ENCODE measurements around the gene SLC34A3. TPM values are rescaled to one million over a fixed set of nuclear protein-coding genes. Genes with fewer than 3 reads are reported as not detected.

Gene SLC34A3
- polyA plus RNA-seq, 4 donors, result 0.37 to 13.7 (median 5.2) TPM

DNA sequence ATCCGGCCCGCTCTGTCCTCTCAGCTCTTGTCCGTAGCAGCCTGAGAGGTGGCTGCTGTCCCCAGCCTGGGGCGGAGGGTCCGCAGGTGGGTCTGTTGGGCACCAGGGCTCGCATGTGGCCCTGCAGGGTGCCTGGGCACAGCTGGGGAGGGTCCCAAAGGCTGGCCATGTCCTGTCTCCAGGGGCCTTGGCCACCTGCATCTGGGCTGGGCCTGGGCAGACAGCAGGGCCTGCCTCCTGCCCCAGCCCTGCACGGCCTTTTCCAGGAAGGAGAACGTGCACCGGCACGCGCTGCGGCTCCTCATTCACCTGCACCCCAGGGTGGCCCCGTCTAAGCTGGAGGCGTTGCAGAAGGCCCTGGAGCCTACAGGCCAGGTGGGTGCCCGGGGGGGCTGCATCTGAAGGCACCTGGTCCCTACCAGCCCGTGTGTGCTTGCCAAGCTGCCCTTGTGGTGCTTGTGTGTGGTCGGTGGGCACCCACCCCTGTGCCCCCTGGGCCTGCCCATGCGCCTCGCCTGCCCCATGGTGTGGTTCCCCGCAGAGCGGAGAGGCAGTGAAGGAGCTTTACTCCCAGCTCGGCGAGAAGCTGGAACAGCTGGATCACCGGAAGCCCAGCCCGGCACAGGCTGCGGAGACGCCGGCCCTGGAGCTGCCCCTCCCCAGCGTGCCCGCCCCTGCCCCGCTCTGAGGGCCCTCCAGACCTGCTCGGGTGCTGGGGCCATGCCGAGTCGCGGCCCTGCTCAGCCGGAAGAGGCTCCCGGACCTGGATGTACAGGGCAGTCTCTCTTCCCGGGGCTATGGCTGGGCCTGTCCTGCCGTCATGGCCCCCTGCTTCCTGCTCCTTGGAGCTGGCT lies 41.8 kb downstream of the SLC34A3 start:
- DNase-seq (ENCODE audit: low read depth in 4 of 4, low spot score in 3 of 4), result no peak

DNA sequence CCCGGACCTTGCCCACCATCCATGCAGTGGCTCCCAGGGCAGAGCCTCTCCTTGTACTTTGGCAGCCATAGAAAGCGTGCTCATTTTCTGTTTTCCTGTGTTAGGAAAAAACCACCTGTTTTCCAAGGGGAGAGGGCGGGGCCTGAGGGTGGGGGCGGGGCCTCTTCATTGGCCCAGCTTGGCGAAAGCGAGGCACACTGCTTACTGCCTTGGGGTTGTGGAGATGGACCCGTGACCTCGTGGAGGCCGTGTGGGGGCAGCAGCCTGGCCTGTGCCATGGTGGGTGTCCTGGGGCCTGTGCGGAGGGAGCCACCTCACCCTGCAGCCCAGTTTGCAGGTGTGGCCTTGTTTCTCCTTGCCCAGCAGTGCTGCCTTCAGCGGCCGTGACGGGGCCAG lies 42.4 kb downstream of the SLC34A3 start:
- no peak for DNase-seq (ENCODE audit: low read depth in 4 of 4, low spot score in 3 of 4)

DNA sequence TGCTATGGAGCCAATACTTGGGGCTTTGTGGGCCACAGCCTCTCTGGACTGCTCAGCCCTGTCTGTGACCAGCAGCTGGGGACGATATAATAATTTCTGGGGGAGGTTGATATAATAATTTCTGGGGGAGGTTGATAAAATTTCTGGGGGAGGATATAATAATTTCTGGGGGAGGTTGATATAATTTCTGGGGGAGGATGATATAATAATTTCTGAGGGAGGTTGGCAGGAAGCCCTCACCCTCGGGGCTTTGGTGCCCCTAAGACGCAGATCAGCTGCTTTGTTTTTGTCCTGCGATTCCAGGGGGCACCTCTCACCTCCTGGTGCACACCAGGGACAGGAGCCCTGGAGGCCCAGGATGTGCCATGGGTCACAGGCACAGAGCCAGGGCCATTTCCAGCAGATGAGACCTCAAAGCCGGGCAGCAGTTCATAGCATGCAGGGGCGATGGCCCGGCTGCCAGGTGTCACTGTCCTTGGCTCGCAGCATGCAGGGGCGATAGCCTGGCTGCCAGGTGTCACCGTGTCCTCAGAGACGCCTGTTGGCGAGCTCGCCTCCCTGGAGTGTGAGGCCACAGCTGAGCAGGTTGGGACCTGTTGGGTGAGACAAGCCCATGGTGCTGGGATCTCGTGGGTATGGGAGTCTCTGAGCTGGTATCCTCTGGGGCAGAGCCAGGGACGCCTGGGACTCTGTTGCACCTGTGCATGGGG lies 43.1 kb downstream of the SLC34A3 start:
- no peak for DNase-seq (ENCODE audit: low read depth in 4 of 4, low spot score in 3 of 4)

DNA sequence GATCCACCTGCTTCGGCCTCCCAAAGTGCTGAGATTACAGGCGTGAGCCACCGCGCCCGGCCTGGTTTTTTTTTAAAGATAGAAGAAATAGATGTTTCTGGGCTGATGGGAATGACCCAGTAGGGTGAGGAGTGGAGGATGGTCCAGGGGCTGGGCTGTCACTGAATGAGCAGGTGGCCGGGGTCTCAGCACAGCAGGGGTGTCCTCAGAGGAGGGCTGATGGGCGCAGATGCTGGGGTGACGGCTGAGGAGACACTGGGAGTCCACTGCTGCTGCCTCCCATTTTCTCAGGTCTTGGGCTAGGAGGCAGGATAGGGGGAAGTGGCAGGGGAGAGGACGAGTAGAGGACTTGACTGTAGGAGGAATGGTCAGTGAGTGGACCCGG lies 44.5 kb downstream of the SLC34A3 start:
- DNase-seq (ENCODE audit: low read depth in 4 of 4, low spot score in 3 of 4), result no peak

DNA sequence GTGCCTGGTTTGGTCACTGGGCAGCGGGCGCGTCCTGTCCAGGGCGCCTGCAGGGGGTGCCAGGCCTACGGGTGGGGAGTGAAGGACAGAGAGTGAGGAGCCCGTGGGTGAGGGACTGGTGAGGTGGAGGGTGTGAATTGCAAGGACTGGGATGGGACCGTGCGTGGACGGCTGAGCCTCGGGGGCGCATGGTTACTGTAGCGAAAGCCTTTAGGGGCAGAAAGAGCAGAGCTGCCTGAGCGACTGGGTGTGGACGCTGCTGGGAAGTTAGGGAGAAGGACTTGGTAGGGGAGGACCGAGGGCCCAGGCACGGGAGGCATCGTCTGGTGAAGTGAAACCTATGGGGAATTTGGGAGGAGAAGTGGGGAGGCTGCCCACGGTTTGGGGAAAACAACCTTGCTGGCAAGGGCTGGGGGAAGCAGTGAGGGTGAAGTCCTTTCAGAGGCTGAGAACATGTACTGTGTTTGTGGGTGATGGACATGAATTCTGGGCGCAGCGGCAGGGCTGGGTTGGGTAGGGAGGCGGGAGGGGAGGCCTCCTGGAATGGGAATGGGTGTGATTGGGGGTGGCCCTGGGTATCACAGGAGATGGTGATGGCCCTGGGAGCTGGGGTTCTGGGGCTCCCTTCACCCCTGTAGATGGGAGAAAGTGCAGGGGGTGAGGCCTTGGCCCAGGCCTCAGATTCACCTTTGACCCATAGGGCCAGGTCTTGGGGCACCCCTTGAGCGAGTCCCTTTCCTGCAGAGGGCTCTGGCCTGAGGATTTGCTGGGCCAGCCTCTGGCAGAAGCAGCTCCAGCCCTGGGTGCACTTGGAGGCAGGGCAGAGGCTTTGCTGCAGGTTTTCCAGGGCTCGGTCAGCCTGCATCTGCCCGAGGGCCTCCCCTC lies 45.1 kb downstream of the SLC34A3 start:
- no peak for DNase-seq (ENCODE audit: low read depth in 4 of 4, low spot score in 3 of 4)

DNA sequence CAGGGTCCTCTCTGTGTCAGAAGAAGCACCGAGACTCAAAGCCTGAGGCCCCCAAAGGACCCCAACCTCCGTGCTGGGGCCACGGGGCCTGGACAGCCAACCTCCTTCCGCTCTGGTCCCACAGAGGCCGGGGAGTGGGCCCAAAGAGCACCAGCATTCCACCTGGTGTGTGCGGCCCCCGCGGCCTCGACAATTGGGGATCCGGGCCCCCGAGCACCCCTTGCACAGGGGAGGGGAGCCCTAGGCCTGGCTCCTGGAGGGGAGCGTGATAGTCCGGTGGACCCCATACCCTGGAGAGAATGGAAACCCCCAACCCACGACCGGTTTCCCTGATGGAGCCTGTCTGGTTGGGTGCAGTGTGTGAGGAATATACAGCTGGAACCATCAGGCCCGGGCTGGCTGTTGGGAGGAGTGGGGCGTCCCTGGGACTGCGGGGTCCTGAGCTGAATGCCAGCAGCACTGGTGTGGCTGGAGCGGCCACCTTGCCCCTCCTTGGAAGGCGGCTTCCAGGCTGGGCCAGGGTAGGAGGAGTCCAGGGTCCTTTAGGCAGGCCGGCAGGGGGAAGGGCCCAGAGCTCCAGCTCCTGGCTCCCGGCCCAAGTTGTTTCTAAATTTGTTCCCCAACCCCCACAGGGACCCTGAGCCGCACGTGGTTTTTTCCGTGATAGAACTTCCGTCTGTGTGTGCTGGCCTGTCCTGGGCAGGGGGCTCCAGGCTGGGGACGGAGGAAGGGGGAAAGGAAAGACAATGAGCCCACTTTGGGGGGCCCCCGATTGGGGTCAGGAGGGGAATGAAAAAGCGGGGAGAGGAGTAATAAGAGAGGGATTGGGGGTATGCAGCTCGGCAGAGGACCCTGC lies 46.0 kb downstream of the SLC34A3 start:
- no peak for DNase-seq (ENCODE audit: low read depth in 4 of 4, low spot score in 3 of 4)

DNA sequence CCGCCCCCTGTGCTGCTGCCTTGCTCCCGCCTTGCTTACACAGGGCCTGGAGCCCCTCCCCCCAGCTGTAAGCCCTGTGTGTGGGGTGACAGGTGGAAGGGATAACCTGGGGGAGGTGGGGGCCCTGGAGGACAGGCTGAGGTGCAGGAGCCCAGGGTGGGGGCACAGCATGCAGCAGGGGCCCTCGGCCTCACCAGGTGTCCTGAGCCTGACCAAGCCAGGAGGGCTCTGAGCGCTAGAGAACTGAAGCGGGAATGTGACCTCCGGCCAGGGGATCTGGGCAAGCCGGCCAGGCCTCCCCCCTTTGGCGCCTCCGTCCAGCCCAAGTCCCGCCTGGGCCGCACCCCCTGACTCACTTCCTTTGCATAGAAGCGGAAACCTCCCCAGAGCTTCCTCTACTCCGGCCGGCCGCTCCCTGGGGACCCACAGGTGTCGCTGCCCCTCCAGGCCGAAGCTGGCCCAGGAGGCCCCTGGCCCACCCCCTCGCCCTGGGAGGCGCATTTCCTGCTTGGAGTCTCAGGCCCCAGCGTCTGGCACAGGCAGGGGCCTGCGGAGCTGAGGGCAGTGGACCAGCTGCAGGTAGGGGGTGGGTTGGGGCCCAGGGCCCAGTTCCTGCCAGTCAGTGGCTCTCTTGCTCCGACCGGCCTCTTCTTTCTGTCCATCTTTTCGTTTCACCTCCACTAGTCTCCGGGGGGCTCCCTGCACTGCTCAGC lies 46.8 kb downstream of the SLC34A3 start, which contains the start of gene TOR4A:
Gene TOR4A (plus strand): TSS at position 398 of the 713 bp plus-strand sequence. CDS start 964 bp downstream, outside the sequence.
- no peak for DNase-seq (ENCODE audit: low read depth in 4 of 4, low spot score in 3 of 4)

DNA sequence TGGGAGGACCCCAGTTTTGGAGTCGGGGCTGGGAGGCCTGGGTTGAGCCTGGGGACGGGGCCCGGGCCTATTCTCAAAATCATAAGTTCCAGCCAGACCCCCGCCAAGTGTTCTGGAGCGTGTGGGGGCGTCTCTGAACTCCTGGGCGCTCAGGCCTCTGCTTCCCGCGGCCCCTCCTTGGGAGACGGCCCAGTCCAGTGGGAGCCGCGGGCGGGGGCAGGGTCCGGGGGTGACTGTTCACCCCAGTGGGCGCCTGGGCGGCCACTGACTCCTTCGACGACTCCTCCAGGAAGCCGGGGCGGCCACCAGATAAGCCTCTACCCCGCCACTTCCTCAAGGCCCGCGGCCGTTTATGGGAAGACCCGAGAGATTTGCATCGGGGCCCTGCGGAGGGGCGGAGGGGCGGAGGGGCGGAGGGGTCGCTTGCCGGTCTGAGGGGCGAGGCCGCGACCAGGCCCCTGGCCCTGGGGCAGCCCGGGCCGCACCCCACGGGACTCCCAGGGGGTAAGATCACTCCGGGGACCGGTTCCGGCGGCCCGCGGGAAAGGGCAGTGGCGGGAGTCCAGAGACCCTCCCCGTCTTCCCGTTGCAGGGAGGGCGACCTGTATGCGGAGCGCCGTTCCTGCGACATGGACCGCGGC lies 47.5 kb downstream of the SLC34A3 start:
- no peak for DNase-seq (ENCODE audit: low read depth in 4 of 4, low spot score in 3 of 4)

DNA sequence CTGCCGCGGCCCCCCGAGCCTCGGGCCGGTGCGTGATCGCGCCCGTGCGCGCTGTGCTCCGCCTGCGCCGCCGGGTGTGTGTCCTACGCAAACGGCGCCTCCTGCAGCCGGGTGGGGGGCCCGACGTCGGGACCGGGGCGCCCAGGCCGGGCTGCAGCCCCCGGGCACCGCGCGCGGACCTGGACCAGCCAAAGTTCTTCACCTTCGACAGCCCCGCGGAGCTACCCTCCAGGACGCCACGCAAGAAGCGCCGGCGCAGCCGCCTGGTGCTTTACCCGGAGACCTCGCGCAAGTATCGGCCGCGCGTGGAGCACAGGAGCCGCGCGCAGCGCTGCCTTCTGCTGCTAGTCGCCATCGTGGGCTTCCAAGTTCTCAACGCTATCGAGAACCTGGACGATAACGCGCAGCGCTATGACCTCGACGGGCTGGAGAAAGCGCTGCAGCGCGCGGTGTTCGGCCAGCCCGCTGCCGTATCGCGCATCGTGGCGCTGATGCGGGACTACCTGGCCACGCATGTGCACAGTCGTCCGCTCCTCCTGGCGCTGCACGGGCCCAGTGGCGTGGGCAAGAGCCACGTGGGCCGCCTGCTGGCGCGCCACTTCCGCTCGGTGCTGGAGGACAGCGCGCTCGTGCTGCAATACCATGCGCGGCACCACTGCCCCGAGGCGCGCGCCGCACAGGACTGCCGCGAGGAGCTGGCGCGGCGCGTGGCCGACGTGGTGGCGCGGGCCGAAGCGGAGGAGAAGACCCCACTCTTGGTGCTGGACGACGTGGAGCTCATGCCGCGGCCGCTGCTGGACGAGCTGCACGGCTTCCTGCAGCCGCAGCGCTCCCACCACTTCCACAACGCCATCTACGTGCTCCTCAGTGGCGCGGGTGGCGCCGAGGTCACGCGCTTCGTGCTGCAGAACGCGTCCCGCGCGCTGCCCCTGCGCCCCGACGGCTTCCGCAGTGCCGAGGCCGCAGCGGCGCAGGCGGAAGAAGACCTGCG lies 48.3 kb downstream of the SLC34A3 start:
- no peak for DNase-seq (ENCODE audit: low read depth in 4 of 4, low spot score in 3 of 4)

DNA sequence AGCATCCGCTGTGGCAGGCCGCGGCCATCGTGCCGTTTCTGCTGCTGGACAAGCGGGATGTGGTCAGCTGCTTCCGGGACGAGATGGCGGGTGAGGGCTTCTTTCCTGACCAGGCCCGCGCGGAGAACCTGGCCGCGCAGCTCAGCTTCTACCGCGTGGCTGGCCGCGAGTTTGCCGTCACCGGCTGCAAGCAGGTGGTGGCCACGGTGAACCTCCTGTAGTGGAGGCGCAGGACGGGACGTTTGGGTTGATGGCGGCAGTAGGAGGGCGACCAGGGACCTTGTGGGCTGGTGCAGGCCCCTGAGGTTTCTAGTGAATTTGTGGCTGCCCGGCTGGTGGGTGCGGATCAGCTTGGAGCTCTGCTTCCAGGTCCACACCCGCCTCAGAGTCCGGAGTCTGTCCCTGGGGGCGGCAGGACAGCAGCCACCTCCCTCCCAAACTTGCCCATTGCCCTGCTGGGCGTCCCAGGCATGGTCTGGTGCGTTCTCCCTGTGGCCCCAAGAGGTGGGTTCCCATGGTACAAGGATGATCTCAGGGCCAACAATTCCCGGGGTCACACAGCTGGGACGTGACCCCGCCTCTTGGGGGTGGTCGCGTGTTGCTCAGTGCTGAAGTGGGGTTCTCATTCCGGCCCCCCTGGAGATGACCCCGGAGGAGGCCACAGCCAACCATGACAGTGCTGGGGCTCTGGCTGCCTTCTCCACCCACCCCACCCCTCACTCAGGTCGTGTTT lies 49.2 kb downstream of the SLC34A3 start:
- no peak for DNase-seq (ENCODE audit: low read depth in 4 of 4, low spot score in 3 of 4)

DNA sequence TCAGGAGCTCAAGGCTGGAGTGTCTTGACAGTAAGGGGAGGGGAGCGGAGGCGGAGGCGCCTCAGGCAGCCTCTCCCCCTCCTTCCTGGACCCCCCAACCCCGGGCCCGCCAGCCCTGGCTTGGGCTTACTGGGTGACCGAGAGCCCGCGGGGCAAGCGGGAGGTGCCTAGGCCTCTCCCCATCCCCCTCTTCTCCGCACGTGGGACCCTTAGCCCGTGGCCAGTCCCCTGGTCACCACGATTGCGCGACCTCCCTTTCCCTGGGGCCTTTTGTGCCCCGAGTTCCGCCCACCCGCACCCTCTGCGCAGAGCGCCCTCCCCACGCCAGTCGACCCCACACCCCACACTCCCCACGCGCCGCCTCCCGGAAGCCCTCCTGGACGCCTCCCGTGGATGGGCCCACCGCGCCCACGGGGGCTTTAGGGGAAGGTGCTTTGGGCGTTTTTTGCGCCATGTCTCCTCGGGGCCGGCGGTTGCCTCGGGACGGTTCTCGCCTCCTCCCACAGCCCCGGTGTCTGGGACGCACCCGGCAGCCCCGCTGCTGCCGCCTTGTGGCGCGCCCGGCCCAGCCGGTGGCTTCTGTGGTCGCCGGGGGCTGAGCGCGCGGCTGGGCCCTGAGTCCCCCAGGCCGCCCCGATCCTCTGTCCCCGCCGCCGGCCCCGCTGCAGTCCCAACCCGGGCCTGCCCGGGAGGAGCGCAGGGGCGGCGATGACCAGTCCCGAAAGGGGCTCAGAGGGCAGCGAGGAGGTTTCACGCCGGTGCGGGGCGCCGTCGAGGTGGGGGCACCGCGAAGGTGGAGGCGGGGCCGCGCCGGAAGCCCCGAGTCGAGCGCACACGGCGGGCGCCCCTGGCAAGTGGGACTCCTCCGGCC lies 50.0 kb downstream of the SLC34A3 start:
- DNase-seq (ENCODE audit: low read depth in 4 of 4, low spot score in 3 of 4), result no peak

DNA sequence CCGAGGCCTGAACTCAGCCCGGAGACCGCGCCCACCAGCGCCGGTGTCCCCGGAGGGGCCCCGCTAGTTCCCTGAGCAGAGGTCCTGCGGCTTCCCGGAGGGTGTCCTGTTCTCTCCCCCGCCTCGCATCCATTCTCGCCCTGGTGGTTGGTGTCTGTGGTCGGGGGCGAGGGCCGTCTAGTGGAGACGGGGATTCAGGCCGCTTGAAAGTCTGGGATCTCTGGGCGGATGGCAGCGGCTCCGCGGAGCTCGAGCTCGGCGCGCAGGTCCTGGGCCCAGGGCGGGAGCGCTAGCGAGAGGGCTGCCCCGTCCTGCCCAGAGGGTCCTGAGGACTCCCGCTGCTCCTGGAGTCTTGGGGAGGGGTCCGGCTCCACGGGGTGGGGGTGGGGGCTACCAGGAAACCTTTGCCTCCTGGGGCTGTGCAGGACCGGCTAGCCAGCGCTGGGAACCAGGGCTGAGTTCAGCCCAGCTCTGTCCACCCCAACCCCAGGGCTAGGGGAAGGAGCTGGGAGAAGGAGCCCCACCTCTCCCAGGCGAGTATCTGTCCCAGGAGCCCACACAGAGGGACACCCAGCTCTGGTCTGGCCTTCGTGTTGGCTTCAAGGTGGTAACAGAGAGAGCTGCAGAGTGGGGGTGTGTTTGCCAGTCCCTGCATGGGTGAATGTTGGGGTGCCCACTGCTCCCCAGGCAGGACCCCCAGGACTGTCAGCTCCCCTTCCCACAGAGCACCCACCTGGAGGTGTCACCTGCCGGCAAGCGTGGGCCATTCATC lies 50.8 kb downstream of the SLC34A3 start:
- no peak for DNase-seq (ENCODE audit: low read depth in 4 of 4, low spot score in 3 of 4)

Measured in left renal pelvis (tissue), 4 donors.